Stomach (tissue), 4 donors: ENCODE measurements around the gene KCNT2.

Experiments used
- CTCF ChIP-seq, 7 experiments: fragments of 450-650 bp in 4 of 7; fragments of 200-600 bp in 3 of 7; sonication (generic) in 3 of 7; IDR thresholded peaks; one replicate each; pipeline ENCODE4 v1.5.1; 2016 to 2019; ENCODE audit warnings: antibody characterized with exemption in 7 of 7, control low read depth in 2 of 7, mild to moderate bottlenecking in 1 of 7
- EP300 ChIP-seq: sonication (generic); formaldehyde crosslinking; IDR thresholded peaks from one replicate; pipeline ENCODE4 v1.6.1; 2017; ENCODE audit warnings: antibody characterized with exemption
- POLR2A ChIP-seq, 4 donors: fragments of 450-650 bp; IDR thresholded peaks; one replicate each; pipeline ENCODE4 v1.6.1; 2016; ENCODE audit warnings: antibody characterized with exemption in 4 of 4, control low read depth in 2 of 4, mild to moderate bottlenecking in 1 of 4, moderate library complexity in 1 of 4

DNA sequence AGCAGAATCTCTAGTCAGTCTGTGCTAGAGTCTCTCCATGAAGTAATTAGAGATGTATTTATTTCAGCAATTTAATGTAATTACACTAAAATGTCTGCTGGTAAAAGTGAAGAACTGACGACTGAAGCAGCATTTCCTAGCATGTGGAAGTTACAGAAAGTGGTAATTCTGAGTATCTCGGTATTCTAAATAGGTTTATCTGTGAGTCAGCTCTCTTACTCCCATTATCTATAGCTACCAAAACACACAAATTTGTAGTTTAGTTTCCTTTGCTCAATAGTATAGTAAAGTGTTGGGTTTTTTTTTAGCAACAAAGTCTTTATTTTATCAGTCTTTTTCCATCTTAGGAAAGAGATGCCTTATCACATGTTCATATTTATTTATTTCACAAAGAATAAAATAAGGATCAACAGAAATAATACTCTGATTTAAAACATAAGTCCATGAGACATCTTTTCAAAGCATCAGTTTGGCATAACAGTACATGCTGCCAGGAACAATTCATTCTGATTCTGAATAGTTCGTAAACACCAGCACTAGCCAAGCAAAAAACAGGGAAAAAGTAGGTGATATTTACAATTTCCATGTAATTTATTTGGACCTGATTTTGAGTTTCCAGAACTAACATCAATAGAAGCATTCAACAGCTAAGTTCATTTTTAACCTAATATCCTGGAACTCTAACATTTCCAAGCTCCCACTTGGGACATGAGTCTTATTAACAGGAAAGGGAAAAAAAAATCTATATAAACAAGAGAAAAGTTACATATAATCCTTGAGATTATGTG, 76.3 kb downstream of the KCNT2 start:
- TF ChIP-seq CTCF (IDR thresholded peaks at IDR 0.05) = no peak
- TF ChIP-seq EP300 = no peak
- TF ChIP-seq POLR2A (IDR thresholded peaks at IDR 0.05) = no peak
